Sigmoid colon (tissue), 3 donors: ENCODE data around the gene SH3RF2.

Source experiments
- CTCF ChIP-seq, 4 experiments: fragments of 450-650 bp in 3 of 4; fragments of 200-600 bp in 1 of 4; IDR thresholded peaks; one replicate each; pipeline ENCODE4 v1.5.1; 2016 to 2019; ENCODE audit warnings: antibody characterized with exemption in 4 of 4, mild to moderate bottlenecking in 3 of 4, moderate library complexity in 2 of 4
- POLR2A ChIP-seq, 2 donors: fragments of 450-650 bp; IDR thresholded peaks; one replicate each; pipeline ENCODE4 v1.6.1; 2016; ENCODE audit warnings: antibody characterized with exemption in 2 of 2, mild to moderate bottlenecking in 2 of 2, moderate library complexity in 2 of 2

DNA sequence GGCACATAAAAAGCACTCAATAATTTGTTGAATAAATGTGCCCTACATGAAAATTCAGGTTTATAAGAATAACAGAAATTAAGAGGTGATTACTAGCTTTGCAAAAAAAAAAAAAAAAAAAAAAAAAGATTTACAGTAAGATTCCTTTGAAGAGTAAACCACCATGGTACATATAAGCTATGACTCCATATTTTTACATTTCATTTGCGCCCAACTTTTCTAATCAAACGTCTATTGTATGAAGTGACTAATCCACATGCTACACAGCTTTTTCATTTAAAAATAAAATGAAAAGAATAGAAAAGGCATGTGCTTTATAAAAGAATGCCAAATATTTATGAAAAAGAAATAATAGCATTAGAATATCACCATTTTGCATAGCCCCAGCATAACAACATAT, 169.1 kb downstream of the SH3RF2 start, which contains the start of gene PLAC8L1:
- TF ChIP-seq POLR2A (IDR thresholded peaks at IDR 0.05): no peak
- no peak for TF ChIP-seq CTCF (IDR thresholded peaks at IDR 0.05)
